Stimulated activated CD4-positive, alpha-beta T cell treated with anti-CD3 and anti-CD28 coated beads, Interleukin-1b, Interleukin-23, amount 100 ng/mL, for 24 hours (primary cell): ENCODE results near the gene KDM3B.
"Not testable (repeated sequence)": the region's sequence is repeated elsewhere in the genome, so short reads cannot be mapped to it uniquely, and the experiment has no call there.

Source experiments
- DNase-seq, 4 experiments: peaks; one replicate each; pipeline ENCODE4 v3.0.0-alpha.2; 2020; ENCODE audit warnings: low read depth in 4 of 4, low spot score in 1 of 4

The KDM3B gene

GRCh38 chr5:138466900-138467710 lies 114.6 kb downstream of the KDM3B start:
- no peak for DNase-seq

DNA sequence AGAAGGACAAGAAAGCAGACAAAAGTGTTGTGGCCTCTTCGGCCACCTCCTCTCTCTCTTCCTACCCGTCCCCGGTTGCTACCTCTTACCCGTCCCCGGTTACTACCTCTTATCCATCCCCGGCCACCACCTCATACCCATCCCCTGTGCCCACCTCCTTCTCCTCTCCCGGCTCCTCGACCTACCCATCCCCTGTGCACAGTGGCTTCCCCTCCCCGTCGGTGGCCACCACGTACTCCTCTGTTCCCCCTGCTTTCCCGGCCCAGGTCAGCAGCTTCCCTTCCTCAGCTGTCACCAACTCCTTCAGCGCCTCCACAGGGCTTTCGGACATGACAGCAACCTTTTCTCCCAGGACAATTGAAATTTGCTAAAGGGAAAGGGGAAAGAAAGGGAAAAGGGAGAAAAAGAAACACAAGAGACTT lies 115.2 kb downstream of the KDM3B start:
- DNase-seq: no peak

- no peak for DNase-seq
Measured at GRCh38 chr5:138468133-138468965, 115.9 kb downstream of the KDM3B start.

DNA sequence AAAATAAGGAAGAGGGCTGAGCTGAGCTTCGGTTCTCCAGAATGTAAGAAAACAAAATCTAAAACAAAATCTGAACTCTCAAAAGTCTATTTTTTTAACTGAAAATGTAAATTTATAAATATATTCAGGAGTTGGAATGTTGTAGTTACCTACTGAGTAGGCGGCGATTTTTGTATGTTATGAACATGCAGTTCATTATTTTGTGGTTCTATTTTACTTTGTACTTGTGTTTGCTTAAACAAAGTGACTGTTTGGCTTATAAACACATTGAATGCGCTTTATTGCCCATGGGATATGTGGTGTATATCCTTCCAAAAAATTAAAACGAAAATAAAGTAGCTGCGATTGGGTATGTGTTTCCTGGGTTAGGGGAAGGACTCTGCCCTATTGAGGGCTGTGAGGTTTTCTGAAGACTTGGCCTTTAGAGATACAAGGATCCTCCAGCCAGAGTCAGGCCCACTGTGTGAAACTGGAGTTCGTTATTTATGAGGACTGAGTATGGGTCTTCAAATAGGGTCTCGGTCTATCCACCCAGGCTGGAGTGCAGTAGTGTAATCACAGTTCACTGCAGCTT lies 116.6 kb downstream of the KDM3B start:
- DNase-seq: no peak

GRCh38 chr5:138469540-138470321 lies 117.2 kb downstream of the KDM3B start:
- DNase-seq: no peak

DNA sequence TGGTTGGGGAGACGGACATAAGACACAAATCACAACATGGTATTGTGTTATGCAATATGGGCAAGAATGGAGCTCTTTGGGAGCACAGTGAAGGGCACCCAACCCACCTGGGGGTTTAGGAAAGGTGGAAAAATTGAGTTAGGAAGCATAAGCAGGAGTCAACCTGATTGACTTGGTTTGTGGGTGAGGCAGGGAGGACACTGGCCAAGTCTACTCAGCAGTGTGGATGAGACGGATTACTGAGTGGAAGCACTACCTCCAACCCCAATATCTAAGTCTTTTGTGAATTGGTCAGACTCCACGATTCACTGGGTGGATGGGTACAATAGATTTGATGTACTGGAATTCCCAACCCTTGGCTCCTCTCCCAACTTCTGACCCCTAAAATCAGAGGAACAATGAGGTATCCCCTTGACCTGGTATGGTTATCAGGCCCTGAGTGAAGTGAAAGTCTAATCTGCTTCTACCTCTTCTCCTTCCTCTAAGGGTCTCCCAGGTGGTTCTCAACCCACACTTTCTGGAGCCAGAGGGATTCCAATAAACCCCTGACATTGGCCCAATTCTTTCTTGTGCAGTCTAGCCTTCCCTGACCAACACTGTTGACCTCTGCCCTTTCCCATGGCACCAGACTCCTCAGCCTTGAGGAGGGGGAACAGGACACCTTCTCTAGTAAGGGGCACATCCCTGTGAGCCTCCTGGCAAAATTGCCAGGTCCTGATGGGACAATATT lies 118.0 kb downstream of the KDM3B start:
- DNase-seq: no peak

DNA sequence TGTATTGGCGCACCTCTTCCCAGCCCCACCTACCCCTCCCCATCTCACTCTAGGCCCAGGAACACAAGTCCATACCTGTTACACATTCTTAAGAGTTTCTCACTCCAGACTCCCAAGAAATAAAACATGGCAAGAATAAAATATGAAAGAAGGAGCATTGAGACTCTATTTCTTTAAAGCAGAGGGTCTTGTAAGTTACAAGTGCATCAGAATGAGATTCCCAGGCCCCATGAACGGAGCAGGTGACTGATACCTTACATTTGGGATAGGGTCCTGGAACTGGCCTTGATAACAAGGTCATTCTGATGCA lies 118.5 kb downstream of the KDM3B start:
- DNase-seq: no peak

DNA sequence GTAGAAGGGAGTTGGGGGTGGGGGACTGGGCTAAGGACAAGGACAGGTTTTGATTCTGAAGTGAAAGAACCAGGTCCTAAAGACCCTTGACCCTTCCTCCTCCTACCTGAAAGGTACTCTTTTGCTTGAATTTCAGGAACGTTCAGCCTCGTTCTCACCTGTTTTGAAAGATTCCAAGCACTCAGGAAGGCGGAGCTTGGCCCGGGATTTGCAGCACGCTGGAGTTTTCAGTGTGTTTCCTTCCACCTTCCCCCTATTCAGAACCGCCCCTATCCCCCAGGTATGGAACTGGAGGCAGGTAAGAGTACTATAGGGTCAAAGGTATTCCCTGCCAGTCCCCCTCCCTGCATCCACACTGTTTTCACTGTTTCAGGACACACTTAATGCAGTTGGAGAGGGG lies 119.9 kb downstream of the KDM3B start:
- DNase-seq: no peak

- DNase-seq: not testable (repeated sequence)
Measured at GRCh38 chr5:138473151-138473550, 120.7 kb downstream of the KDM3B start.

GRCh38 chr5:138476918-138477317 lies 124.4 kb downstream of the KDM3B start:
- DNase-seq: no peak

DNA sequence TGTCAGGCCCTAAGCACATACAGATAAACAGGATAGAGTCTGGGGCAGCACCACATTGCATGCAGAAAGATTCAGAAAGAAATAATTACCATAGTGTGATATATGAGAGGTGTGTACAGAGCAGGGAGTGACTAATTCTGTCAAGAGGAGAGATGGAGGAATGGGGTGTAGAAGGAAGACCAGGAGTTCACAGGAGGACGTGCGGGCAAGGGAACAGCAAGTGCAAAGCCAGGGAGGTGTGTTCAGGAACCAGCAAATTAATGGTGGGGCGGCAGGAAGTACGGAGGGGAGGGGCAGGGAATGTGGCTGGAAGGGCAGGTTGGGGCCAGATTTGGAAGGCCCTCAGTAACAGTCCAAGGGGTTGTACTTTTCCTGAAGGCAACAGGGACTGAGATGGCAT lies 130.2 kb downstream of the KDM3B start:
- DNase-seq: no peak
